HS-5 (cell line): ENCODE data around the gene CCDC154.
"Not testable (repeated sequence)": the region's sequence is repeated elsewhere in the genome, so short reads cannot be mapped to it uniquely, and the experiment has no call there.

Experiments
- DNase-seq: peaks from one replicate; pipeline ENCODE4 v3.0.0-alpha.2; 2012; ENCODE audit warnings: low read depth

CCDC154 gene

GRCh38 chr16:1443980-1444729 is at the start of gene CCDC154:
Gene CCDC154 (minus strand): TSS chr16:1444556. CDS start chr16:1444322, 234 bp downstream.
- DNase-seq = no peak

GRCh38 chr16:1493746-1494094 is 49.4 kb upstream of the CCDC154 start:
- DNase-seq = no peak

GRCh38 chr16:1492923-1493745 is 48.8 kb upstream of the CCDC154 start, which contains the start of gene TELO2:
Gene TELO2 (plus strand): TSS chr16:1493360. CDS start chr16:1494282, 922 bp downstream.
- peak; percentile 20 for DNase-seq

- DNase-seq = no peak
Observed at GRCh38 chr16:1492082-1492922, 47.9 kb upstream of the CCDC154 start.

- no peak for DNase-seq
Observed at GRCh38 chr16:1491327-1491726, 47.0 kb upstream of the CCDC154 start.

GRCh38 chr16:1489077-1489476 is 44.7 kb upstream of the CCDC154 start:
- DNase-seq = no peak

GRCh38 chr16:1488619-1489018 is 44.3 kb upstream of the CCDC154 start, which contains the start of gene PTX4:
Gene PTX4 (minus strand): TSS chr16:1488944. CDS start chr16:1488909, 35 bp downstream.
- DNase-seq = no peak

- no peak for DNase-seq
Observed at GRCh38 chr16:1488054-1488601, 43.8 kb upstream of the CCDC154 start.

- no peak for DNase-seq
Observed at GRCh38 chr16:1487395-1488053, 43.2 kb upstream of the CCDC154 start.

- no peak for DNase-seq
Observed at GRCh38 chr16:1486551-1487390, 42.4 kb upstream of the CCDC154 start.

- no peak for DNase-seq
Observed at GRCh38 chr16:1485847-1486496, 41.6 kb upstream of the CCDC154 start.

- peak; percentile 38 for DNase-seq
Observed at GRCh38 chr16:1481906-1482835, 37.8 kb upstream of the CCDC154 start.

- DNase-seq = not testable (repeated sequence)
Observed at GRCh38 chr16:1478937-1479336, 34.6 kb upstream of the CCDC154 start.

GRCh38 chr16:1477033-1477432 is 32.7 kb upstream of the CCDC154 start:
- DNase-seq = no peak

GRCh38 chr16:1475552-1476114 is 31.3 kb upstream of the CCDC154 start:
- no peak for DNase-seq

GRCh38 chr16:1474796-1475551 is 30.6 kb upstream of the CCDC154 start, which contains the start of gene CLCN7:
Gene CLCN7 (minus strand): TSS chr16:1475028. CDS start chr16:1474974, 54 bp downstream.
- DNase-seq = peak; percentile 37

GRCh38 chr16:1474082-1474795 is 29.9 kb upstream of the CCDC154 start:
- DNase-seq = no peak
